ENCODE measurements around the gene ENPP3.

DNA sequence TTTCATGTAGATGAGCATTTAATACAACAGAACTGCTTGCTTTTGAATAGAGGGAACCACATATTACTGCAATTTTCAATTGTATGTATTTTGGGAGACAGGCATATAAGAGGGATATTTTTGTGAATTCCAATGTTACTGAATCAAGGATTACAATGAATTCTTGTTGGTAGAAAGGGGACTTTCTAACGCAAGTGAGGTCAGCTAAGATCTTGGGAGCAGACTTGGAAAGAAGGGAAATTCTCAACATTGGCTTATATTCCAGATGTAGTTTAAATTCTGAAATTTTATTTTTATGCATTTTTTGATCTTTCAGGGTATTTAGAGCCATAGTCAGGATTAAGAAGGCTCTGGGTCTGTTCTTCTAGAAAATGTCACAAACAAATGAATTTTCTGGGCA is 117.0 kb downstream of the ENPP3 start:
- TF ChIP-seq SP1 (IDR thresholded peaks at IDR 0.05) (no peak), FOXM1 (IDR thresholded peaks at IDR 0.05; ENCODE audit: borderline replicate concordance) (no peak)

All from HEK293T (cell line).